22Rv1 (cell line): ENCODE data around the gene SEZ6L.

Source experiments
- ZFX ChIP-seq: fragments of 450-650 bp; IDR thresholded peaks from 2 replicates; pipeline ENCODE4 v1.6.1; 2017; ENCODE audit warnings: antibody characterized with exemption, borderline replicate concordance
- TF ChIP-seq, protein P1 (sequence below): fragments of 450-650 bp; IDR thresholded peaks from 2 replicates; pipeline ENCODE4 v1.5.1; 2017; ENCODE audit warnings: mild to moderate bottlenecking

DNA sequence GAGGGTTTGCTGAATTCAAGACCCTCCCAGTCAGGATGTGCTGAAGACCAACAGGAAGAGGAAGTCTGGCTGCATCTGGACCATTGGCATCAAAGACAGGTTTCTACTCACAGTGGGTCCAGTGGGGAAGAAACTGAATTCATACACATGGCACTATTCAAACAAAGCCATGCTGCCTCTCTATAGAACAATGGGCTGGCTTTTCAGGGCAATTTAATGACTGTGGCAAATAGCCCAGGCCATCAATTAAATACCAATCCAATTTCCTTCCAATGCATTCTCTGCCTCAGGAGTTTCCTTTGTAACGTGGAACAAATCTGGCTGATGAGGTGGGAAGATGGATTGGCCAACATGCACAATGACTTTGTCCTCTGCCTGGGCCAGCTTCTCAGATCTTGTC is 98.6 kb downstream of the SEZ6L start:
- no peak for TF ChIP-seq ZFX
- TF ChIP-seq, protein P1, sequence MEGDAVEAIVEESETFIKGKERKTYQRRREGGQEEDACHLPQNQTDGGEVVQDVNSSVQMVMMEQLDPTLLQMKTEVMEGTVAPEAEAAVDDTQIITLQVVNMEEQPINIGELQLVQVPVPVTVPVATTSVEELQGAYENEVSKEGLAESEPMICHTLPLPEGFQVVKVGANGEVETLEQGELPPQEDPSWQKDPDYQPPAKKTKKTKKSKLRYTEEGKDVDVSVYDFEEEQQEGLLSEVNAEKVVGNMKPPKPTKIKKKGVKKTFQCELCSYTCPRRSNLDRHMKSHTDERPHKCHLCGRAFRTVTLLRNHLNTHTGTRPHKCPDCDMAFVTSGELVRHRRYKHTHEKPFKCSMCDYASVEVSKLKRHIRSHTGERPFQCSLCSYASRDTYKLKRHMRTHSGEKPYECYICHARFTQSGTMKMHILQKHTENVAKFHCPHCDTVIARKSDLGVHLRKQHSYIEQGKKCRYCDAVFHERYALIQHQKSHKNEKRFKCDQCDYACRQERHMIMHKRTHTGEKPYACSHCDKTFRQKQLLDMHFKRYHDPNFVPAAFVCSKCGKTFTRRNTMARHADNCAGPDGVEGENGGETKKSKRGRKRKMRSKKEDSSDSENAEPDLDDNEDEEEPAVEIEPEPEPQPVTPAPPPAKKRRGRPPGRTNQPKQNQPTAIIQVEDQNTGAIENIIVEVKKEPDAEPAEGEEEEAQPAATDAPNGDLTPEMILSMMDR, result no peak
